Hematopoietic multipotent progenitor cell treated with erythropoietin and hydrocortisone succinate and interleukin-3 and kit ligand, for 8 days (in vitro differentiated cells): ENCODE measurements around the gene LMO2.
"Not testable (repeated sequence)": the region's sequence is repeated elsewhere in the genome, so short reads cannot be mapped to it uniquely, and the experiment has no call there.

Experiments used
- DNase-seq: peaks from one replicate; pipeline ENCODE4 v3.0.0-alpha.2; 2015

The LMO2 gene

GRCh38 chr11:33891714-33892327, at the start of gene LMO2:
Gene LMO2 (minus strand): TSS chr11:33892076. CDS start chr11:33869716, 22,360 bp downstream.
- DNase-seq = peak; percentile 91

GRCh38 chr11:33940538-33940815, 48.6 kb upstream of the LMO2 start:
- DNase-seq = no peak

GRCh38 chr11:33936725-33937604, 45.1 kb upstream of the LMO2 start:
- peak; percentile 87 for DNase-seq

- no peak for DNase-seq
These were observed 43.9 kb upstream of the LMO2 start for GRCh38 chr11:33935461-33936456.

- DNase-seq = no peak
These were observed 43.1 kb upstream of the LMO2 start for GRCh38 chr11:33935005-33935404.

DNA sequence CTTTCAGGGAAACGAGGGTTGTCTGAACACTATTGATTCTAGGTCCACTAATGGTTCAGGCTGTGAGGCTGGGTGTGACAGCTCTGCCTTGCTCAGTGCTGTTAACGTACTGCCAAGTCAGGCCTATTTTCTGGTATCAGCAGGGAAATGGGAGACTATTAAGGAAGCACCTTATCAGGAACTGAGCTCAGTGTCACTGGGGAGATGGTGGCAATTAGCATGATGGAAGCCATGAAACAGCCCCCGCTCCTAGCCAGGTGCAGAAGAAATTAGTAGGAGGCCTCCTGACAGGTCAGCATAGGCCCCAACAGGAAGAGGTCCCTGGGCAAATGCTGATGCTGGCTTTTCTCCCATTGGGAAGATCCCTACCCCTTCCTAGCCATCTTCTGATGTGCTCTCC, 42.6 kb upstream of the LMO2 start:
- no peak for DNase-seq

GRCh38 chr11:33933602-33934001, 41.7 kb upstream of the LMO2 start:
- no peak for DNase-seq

DNA sequence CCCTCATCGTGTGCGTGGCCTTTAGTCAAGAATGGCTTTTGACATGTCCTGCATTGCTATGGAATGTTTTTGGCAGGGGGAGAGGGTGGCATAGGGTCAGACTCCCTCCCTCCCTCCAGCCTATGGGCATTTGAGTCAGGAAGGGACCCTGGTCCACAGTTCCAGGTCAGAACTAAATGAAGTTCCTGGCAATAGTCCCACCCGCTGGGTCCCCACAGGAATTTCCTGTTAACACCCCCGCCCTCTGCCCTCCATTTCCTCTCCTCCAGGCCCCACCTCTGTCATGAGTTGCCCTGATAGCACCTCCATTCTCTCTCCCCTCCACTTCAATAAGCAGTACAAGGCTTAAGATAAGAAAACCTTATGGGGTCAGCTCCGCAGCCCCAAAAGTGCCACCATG, 40.8 kb upstream of the LMO2 start:
- DNase-seq = no peak

- DNase-seq = not testable (repeated sequence)
These were observed 40.0 kb upstream of the LMO2 start for GRCh38 chr11:33931739-33932366.

DNA sequence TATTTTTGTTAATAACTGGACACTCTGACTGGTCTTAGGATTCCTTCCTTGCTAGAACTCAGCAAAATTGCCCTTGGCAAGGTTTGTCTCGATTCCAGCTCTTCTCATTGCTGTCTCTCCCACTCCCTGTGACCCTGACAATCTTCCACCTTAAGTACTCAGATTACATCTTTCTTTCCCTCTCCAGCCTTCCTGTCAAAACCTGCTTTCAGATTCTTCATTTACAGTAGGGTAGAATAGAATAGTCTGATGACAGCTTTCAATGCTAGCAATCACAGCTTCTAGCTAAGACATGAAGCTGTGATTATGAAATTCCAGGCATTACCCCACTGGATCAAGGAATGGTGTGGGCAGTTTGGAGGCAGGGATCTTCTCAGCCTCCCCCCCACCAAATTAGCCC, 39.2 kb upstream of the LMO2 start:
- DNase-seq = no peak

GRCh38 chr11:33930317-33931021, 38.6 kb upstream of the LMO2 start:
- DNase-seq = peak; percentile 49

DNA sequence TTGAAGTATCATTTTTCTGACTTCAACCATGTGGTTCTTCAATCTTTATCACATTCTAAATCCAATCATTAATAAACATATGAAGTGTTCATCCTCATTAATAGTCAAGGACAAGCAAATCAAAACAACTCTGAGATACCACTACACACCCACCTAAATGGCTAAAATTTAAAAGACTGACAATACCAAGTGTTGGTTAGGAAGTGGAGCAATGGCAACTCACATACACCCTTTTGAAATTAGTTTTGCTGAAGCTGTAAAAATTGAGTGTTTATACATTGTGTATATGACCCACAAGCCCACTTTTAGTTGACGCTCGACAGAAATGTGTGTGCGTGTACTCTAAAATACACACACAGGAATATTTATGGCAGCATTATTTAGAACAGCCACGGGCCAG, 36.7 kb upstream of the LMO2 start:
- DNase-seq = no peak

DNA sequence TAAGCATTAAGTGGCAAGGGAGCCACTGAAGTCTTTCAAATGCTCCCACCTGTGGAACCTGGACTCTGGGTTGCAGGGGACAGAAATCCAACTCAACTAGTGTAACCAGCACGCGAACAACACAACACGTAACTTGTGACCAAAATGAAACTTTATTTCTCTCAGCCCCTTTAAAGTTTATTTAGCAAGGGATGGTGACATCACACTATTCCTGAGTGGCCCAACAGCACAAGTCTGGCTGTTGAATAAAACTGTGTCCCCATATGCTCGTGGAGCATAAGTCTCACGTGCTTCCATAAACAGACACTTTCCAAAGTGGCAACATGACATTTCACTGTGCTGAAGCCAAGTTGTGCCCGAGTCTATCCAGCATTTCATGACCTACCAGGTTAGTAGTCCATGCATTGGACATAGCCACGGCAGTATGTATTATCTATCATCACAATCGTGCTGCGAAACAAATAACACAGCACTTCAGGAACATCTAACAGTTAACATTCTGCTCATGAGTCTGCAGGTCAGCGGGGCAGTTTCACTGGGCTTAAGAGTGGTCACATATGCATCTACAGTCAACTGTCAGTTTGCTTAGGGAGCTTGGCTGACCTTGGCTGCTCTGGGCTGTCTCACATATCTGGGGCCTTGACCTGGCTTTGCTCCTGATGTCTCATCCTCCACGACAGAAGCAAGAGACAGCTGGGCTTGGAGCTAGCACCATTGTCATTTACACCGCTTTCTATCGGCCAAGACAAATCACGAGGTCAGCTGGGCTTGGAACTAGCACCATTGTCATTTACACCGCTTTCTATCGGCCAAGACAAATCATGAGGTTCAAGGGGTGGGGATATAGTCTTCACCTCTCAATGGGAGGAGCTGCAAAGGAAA, 35.0 kb upstream of the LMO2 start:
- no peak for DNase-seq

DNA sequence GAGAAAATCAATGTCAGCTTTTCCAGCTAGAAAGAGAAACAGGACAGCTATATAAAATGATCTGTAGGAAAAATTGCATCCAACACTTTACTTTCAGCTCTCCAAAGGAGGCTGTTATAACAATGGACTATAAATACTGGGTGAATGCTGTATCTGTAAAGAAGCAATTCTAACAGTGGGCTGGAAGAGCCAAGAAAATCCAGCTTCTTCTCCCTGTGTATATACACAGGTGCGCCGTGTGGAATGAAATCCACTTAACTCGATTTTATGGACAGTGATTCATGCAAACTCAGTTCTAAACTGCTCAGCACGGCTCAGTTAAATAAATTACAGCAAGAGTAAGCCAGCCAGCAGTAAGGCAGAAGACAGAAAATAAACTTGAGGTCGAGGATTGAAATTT, 32.5 kb upstream of the LMO2 start:
- DNase-seq = no peak

DNA sequence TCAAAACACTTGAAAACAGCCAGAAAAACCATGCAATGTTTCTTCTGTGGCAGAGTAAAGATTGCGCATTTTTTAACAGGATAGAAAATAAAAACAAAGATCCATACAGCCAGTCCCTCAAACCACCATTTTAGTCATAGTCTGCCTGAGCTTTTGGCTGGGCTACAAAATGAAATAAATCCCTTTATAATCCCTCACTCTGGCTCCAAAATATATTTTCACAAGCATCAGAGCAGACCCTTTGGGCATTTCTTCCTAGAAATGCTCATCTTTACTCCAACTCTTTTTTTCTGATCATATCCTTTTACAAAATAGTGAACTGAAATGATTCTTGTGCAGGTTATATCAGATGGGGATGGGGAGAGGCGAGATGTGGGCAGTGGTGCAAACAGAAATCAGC, 31.8 kb upstream of the LMO2 start:
- DNase-seq = no peak

DNA sequence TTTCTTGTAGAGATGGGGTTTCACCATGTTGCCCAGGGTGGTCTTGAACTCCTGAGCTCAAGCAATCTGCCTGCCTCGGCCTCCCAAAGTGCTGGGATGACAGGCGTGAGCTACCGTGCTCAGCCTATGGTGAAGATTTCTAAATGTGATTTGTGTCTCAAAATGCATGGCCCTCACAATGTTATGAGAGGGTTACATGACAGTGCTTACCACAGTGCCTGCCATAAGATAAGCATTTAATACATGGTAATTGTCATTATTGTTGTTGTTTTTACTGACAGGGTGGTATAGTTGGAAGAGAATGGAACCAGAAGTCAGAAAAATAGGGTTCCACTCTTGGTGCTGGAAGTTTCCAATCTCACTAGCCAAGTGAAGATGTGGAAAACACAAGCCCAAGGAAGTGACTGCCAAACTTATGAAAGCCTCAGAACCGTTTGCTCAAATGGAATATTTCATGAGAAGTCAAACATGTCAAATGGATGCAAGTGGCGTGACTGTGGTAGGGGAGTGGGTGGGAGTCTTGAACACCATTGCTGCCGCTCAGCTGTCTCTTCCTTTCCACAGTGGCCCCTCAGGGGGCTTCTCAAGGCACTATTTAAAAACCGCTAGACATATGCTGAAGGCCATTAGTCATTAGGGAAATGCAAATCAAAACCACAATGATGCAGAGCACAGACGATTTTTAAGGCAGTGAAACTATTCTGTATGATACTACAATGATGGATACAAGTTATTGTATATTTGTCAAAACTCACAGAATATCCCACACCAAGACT, 29.1 kb upstream of the LMO2 start:
- DNase-seq = no peak

- no peak for DNase-seq
These were observed 27.8 kb upstream of the LMO2 start for GRCh38 chr11:33919645-33920044.

GRCh38 chr11:33917402-33917801, 25.5 kb upstream of the LMO2 start:
- not testable (repeated sequence) for DNase-seq

DNA sequence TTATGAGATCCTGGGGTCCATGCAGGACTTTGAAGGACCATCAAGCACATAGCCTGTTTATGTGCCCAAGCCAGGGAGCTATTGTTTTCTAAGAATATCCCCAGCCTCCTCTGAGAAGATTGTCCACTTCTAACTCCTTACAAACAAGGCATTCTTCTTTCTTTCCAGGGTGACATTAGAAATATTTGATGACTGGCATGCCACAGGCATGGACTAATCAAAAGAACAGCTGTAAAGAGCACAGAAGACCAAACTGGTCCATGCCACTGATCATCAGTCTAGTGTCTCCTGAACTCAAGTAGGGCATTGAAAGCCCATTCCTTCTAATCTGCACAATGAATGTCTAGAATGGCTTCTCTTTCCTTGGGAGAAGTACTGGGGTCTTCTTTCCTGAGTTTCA, 24.9 kb upstream of the LMO2 start:
- DNase-seq = no peak

- DNase-seq = no peak
These were observed 23.6 kb upstream of the LMO2 start for GRCh38 chr11:33915526-33915925.
